HCT116 (cell line): ENCODE measurements around the gene FSCN2. TPM values are rescaled to one million over a fixed set of nuclear protein-coding genes. Genes with fewer than 3 reads are reported as not detected.

ENCODE experiments used
- ATAC-seq: fragments of 200-7000 bp; cut with Tn5 transposase; 2 replicates; pipeline ENCODE4 v1.9.1; 2020; ENCODE audit warnings: mild to moderate bottlenecking, moderate library complexity
- BruUV-seq: library from RNA; stranded (reverse); fragments of 400-500 nt; replicated peaks from 2 replicates; lab custom pipeline; 2021; lab: Mats Ljungman, UMichigan
- CTCF ChIA-PET: fragments of 300-600 bp; sonication (Branson Sonifier 250); formaldehyde crosslinking; loops from one replicate; lab custom pipeline; 2021; ENCODE audit warnings: antibody characterized with exemption; lab: Charles Lee
- POLR2A ChIA-PET: fragments of 300-600, 350-600 bp; sonication (Branson Sonifier 250); formaldehyde crosslinking; loops from one replicate; lab custom pipeline; 2021; ENCODE audit warnings: antibody characterized with exemption; lab: Charles Lee
- RAD21 ChIA-PET, 2 experiments: fragments of 300-600 bp; sonication (Branson Sonifier 250); formaldehyde crosslinking; loops; one replicate each; lab custom pipeline; 2023; ENCODE audit warnings: low total read pairs in 2 of 2; ENCODE audit not compliant: uncharacterized antibody in 2 of 2, unreplicated experiment in 2 of 2, low non-redundant PET in 1 of 2; lab: Charles Lee
- DNase-seq: peaks from one replicate; pipeline ENCODE4 v3.0.0-alpha.2; 2010; ENCODE audit warnings: low read depth, low spot score
- H2AFZ ChIP-seq: fragments of 200-600 bp; shearing (Covaris generic), sonication (generic); 2 replicates; pipeline ENCODE4 v1.6.1; 2017; ENCODE audit warnings: low read depth, mixed run types, mixed read lengths, antibody characterized with exemption, low read length; ENCODE audit not compliant: poor library complexity, severe bottlenecking
- H3K27ac ChIP-seq: 2 replicates; pipeline ENCODE4 v1.5.1; 2012; ENCODE audit warnings: low read depth, low read length
- H3K27me3 ChIP-seq: fragments of 200-600 bp; sonication (generic); 2 replicates; pipeline ENCODE4 v1.6.1; 2016; ENCODE audit warnings: mixed run types, low read length, mixed read lengths; ENCODE audit not compliant: insufficient read depth
- H3K36me3 ChIP-seq, 2 experiments: fragments of 200-500 bp in 1 of 2; fragments of 200-600 bp in 1 of 2; sonication (Bioruptor generic) in 1 of 2; sonication (generic) in 1 of 2; 2 replicates each; pipeline versions ENCODE4 v1.5.1 to v1.6.1; 2014 to 2016; ENCODE audit warnings: low read length in 2 of 2, inconsistent platforms in 1 of 2, mixed read lengths in 1 of 2, mixed run types in 1 of 2; ENCODE audit not compliant: insufficient read depth in 2 of 2, control insufficient read depth in 1 of 2
- H3K4me1 ChIP-seq, 2 experiments: fragments of 200-600 bp in 1 of 2; sonication (generic) in 1 of 2; 2 replicates each; pipeline versions ENCODE4 v1.5.1 to v1.6.1; 2012 to 2017; ENCODE audit warnings: low read length in 2 of 2, inconsistent platforms in 1 of 2, mild to moderate bottlenecking in 1 of 2, mixed read lengths in 1 of 2, mixed run types in 1 of 2, moderate library complexity in 1 of 2; ENCODE audit not compliant: insufficient read depth in 2 of 2, control insufficient read depth in 1 of 2
- H3K4me2 ChIP-seq: fragments of 200-600 bp; sonication (generic); 2 replicates; pipeline ENCODE4 v1.6.1; 2017; ENCODE audit warnings: mixed run types, low read length, mixed read lengths
- H3K4me3 ChIP-seq, 2 experiments: fragments of 200-600 bp in 1 of 2; sonication (generic) in 1 of 2; replicated peaks in 1 of 2; 2 replicates each; pipeline ENCODE4 v1.5.1; 2011 to 2016; ENCODE audit warnings: low read length in 2 of 2, control low read depth in 1 of 2, low read depth in 1 of 2, mild to moderate bottlenecking in 1 of 2, mixed read lengths in 1 of 2, mixed run types in 1 of 2
- H3K79me2 ChIP-seq: fragments of 200-600 bp; sonication (generic); 2 replicates; pipeline ENCODE4 v1.6.1; 2017; ENCODE audit warnings: mild to moderate bottlenecking, mixed run types, low read length, moderate library complexity, mixed read lengths; ENCODE audit not compliant: insufficient read depth
- H3K9ac ChIP-seq: fragments of 200-600 bp; sonication (generic); 2 replicates; pipeline ENCODE4 v1.6.1; 2016; ENCODE audit warnings: low read length, mixed read lengths
- H3K9me2 ChIP-seq: fragments of 200-600 bp; sonication (generic), shearing (Covaris generic); 2 replicates; pipeline ENCODE4 v1.6.1; 2017; ENCODE audit warnings: mixed run types, mild to moderate bottlenecking, moderate library complexity; ENCODE audit not compliant: insufficient read depth
- H3K9me3 ChIP-seq, 2 experiments: fragments of 200-500 bp in 1 of 2; fragments of 200-600 bp in 1 of 2; sonication (Bioruptor generic) in 1 of 2; sonication (generic) in 1 of 2; 2 replicates each; pipeline ENCODE4 v1.6.1; 2014 to 2017; ENCODE audit warnings: low read length in 2 of 2, mixed read lengths in 2 of 2, inconsistent platforms in 1 of 2, low read depth in 1 of 2, mild to moderate bottlenecking in 1 of 2, mixed run types in 1 of 2, moderate library complexity in 1 of 2; ENCODE audit not compliant: control insufficient read depth in 1 of 2, insufficient read depth in 1 of 2
- H4K20me1 ChIP-seq: fragments of 200-600 bp; sonication (generic), shearing (Covaris generic); 2 replicates; pipeline ENCODE4 v1.6.1; 2017; ENCODE audit warnings: mixed run types, mild to moderate bottlenecking, moderate library complexity; ENCODE audit not compliant: insufficient read depth
- CBX3 ChIP-seq: IDR thresholded peaks from 2 replicates; pipeline ENCODE4 v1.6.1; 2012; ENCODE audit warnings: low read depth
- CEBPB ChIP-seq: IDR thresholded peaks from 2 replicates; pipeline ENCODE4 v1.6.1; 2012; ENCODE audit warnings: low read depth
- CTCF ChIP-seq, 3 experiments: fragments of 200-600 bp in 1 of 3; sonication (generic) in 1 of 3; IDR thresholded peaks in 2 of 3; conservative IDR thresholded peaks in 1 of 3; 2 replicates each; pipeline ENCODE4 v1.5.1; 2012 to 2017; ENCODE audit warnings: low read depth in 2 of 3, low read length in 2 of 3, antibody characterized with exemption in 1 of 3, borderline replicate concordance in 1 of 3, control low read depth in 1 of 3, mild to moderate bottlenecking in 1 of 3, mixed read lengths in 1 of 3, mixed run types in 1 of 3, moderate library complexity in 1 of 3; ENCODE audit not compliant: insufficient read depth in 1 of 3
- EGR1 ChIP-seq: IDR thresholded peaks from 2 replicates; pipeline ENCODE4 v1.6.1; 2012; ENCODE audit warnings: low read depth
- ELF1 ChIP-seq: IDR thresholded peaks from 2 replicates; pipeline ENCODE4 v1.6.1; 2012; ENCODE audit warnings: low read depth, borderline replicate concordance
- EZH2 ChIP-seq: fragments of 200-600 bp; sonication (generic); IDR thresholded peaks from 2 replicates; pipeline ENCODE4 v1.6.1; 2017; ENCODE audit warnings: antibody characterized with exemption, mixed run types
- EZH2phosphoT487 ChIP-seq: fragments of 200-600 bp; IDR thresholded peaks from 2 replicates; pipeline ENCODE4 v1.6.1; 2018; ENCODE audit warnings: antibody characterized with exemption, borderline replicate concordance
- FOSL1 ChIP-seq: IDR thresholded peaks from 2 replicates; pipeline ENCODE4 v1.6.1; 2012; ENCODE audit warnings: low read depth
- JUND ChIP-seq: IDR thresholded peaks from 2 replicates; pipeline ENCODE4 v1.6.1; 2012
- POLR2A ChIP-seq: IDR thresholded peaks from 2 replicates; pipeline ENCODE4 v1.7.0; 2011; ENCODE audit warnings: borderline replicate concordance; ENCODE audit not compliant: insufficient read depth, insufficient read length; ENCODE audit errors: extremely low read depth
- POLR2AphosphoS5 ChIP-seq: IDR thresholded peaks from 2 replicates; pipeline ENCODE4 v1.6.1; 2011; ENCODE audit warnings: mild to moderate bottlenecking, low read depth, low read length, moderate library complexity
- REST ChIP-seq: IDR thresholded peaks from 2 replicates; pipeline ENCODE4 v1.6.1; 2012; ENCODE audit warnings: low read depth
- SIN3A ChIP-seq: IDR thresholded peaks from 2 replicates; pipeline ENCODE4 v1.6.1; 2012; ENCODE audit warnings: low read depth
- SP1 ChIP-seq: IDR thresholded peaks from 2 replicates; pipeline ENCODE4 v1.6.1; 2012; ENCODE audit warnings: low read depth
- SRF ChIP-seq: IDR thresholded peaks from 2 replicates; pipeline ENCODE4 v1.6.1; 2012; ENCODE audit warnings: low read depth
- TCF7L2 ChIP-seq: IDR thresholded peaks from 2 replicates; pipeline ENCODE4 v1.7.0; 2011; ENCODE audit warnings: borderline replicate concordance, inconsistent platforms; ENCODE audit not compliant: insufficient read depth, insufficient read length; ENCODE audit errors: extremely low read depth
- YY1 ChIP-seq: IDR thresholded peaks from 2 replicates; pipeline ENCODE4 v1.6.1; 2011; ENCODE audit warnings: low read length, low read depth, moderate library complexity, mild to moderate bottlenecking; ENCODE audit not compliant: insufficient replicate concordance; ENCODE audit errors: extremely low read depth
- ZFX ChIP-seq: fragments of 450-650 bp; IDR thresholded peaks from 2 replicates; pipeline ENCODE4 v1.6.1; 2017
- ZNF274 ChIP-seq: fragments of 200-500 bp; sonication (Bioruptor generic); IDR thresholded peaks from 2 replicates; pipeline ENCODE4 v1.6.1; 2014; ENCODE audit warnings: mild to moderate bottlenecking, low read depth, low read length, inconsistent platforms
- intact Hi-C: fragments of 100-400 bp; cut with micrococcal nuclease; formaldehyde crosslinking; loops from 2 replicates; pipeline ENCODE4 v1.10.0; 2022
- total RNA-seq: library from RNA; stranded (reverse); gene quantifications from one replicate; pipeline ENCODE4 v1.2.1, GENCODE V29; 2021; ENCODE audit not compliant: unreplicated experiment
- TF ChIP-seq, protein P1 (sequence below): IDR thresholded peaks from 2 replicates; pipeline ENCODE4 v1.6.1; 2011; ENCODE audit warnings: mild to moderate bottlenecking, low read length, moderate library complexity; ENCODE audit not compliant: insufficient replicate concordance; ENCODE audit errors: extremely low read depth

FSCN2 gene
- total RNA-seq, 1 experiment from 2014 or later: 10.1 TPM

GRCh38 chr17:81487487-81488275 lies 40.5 kb upstream of the FSCN2 start:
- no peaks in the 10 kb centered on the region for H3K9me2 ChIP-seq
- H3K27ac ChIP-seq: peak overlapping the region; percentile 99
- ATAC-seq: peak; percentile 80
- ChIA-PET RAD21 (no interaction called here), POLR2A (interaction anchor here (2.9 kb wide), 1 partner anchor 22 kb away, joined by 10 read pairs; no protein-coding TSS in a partner anchor), CTCF (interaction anchor here (1.2 kb wide), 1 partner anchor 196 kb away, joined by 3 read pairs; no protein-coding TSS in a partner anchor)
- DNase-seq: no peak
- no peaks in the 10 kb centered on the region for H3K27me3 ChIP-seq
- H3K4me1 ChIP-seq: peaks cover 25 to 62% of the 10 kb centered on the region in 2 experiments
- H2AFZ ChIP-seq: no peak overlapping the region
- H3K4me3 ChIP-seq: peak overlapping the region; percentile 71 to 73
- no peaks in the 10 kb centered on the region; the same call in 1 of the 2 replicates for H3K79me2 ChIP-seq
- no peaks in the 10 kb centered on the region for H4K20me1 ChIP-seq
- intact Hi-C loops: loop anchor here (5.0 kb wide), 2 partner anchors 190 to 345 kb away; partner anchors contain the start of gene SLC38A10
- TSS peak; percentile 90 for BruUV-seq
- peak overlapping the region; percentile 91 for H3K4me2 ChIP-seq
- peak overlapping the region; percentile 96 for H3K9ac ChIP-seq
- no peaks in the 10 kb centered on the region for H3K36me3 ChIP-seq
- H3K9me3 ChIP-seq: no peaks in the 10 kb centered on the region
- no peak for TF ChIP-seq FOSL1
- TF ChIP-seq SRF: no peak
- peak; percentile 93 for TF ChIP-seq POLR2A
- TF ChIP-seq SP1: no peak
- TF ChIP-seq CEBPB: no peak
- TF ChIP-seq EGR1: no peak
- peak; percentile 95; the same call in 1 of the 2 replicates for TF ChIP-seq ZFX
- TF ChIP-seq SIN3A: no peak; the same call in 1 of the 2 replicates
- no peak for TF ChIP-seq REST
- no peak for TF ChIP-seq ELF1
- no peak for TF ChIP-seq EZH2phosphoT487
- TF ChIP-seq, protein P1, sequence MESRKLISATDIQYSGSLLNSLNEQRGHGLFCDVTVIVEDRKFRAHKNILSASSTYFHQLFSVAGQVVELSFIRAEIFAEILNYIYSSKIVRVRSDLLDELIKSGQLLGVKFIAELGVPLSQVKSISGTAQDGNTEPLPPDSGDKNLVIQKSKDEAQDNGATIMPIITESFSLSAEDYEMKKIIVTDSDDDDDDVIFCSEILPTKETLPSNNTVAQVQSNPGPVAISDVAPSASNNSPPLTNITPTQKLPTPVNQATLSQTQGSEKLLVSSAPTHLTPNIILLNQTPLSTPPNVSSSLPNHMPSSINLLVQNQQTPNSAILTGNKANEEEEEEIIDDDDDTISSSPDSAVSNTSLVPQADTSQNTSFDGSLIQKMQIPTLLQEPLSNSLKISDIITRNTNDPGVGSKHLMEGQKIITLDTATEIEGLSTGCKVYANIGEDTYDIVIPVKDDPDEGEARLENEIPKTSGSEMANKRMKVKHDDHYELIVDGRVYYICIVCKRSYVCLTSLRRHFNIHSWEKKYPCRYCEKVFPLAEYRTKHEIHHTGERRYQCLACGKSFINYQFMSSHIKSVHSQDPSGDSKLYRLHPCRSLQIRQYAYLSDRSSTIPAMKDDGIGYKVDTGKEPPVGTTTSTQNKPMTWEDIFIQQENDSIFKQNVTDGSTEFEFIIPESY: no peak
- TF ChIP-seq YY1: no peak
- no peak for TF ChIP-seq ZNF274
- TF ChIP-seq CBX3: no peak
- TF ChIP-seq EZH2: no peak
- peak; percentile 36 for TF ChIP-seq TCF7L2
- TF ChIP-seq POLR2AphosphoS5: peak; percentile 98
- TF ChIP-seq CTCF (IDR thresholded peaks at IDR 0.05 in 2 of 3, conservative IDR thresholded peaks at IDR 0.05 in 1 of 3; ENCODE audit: borderline replicate concordance in 1 of 3, insufficient read depth in 1 of 3, low read depth in 2 of 3, low read length in 2 of 3): no peak
- no peak for TF ChIP-seq JUND
